Hepatocyte (in vitro differentiated cells): ENCODE data around the gene CD1D.

Experiments used
- EZH2 ChIP-seq: fragments of 200-600 bp; sonication (generic); IDR thresholded peaks from 2 replicates; pipeline ENCODE4 v1.6.1; 2016; ENCODE audit warnings: antibody characterized with exemption, mild to moderate bottlenecking, borderline replicate concordance
- TF ChIP-seq, protein P1 (sequence below): fragments of 200-600 bp; sonication (generic); IDR thresholded peaks from 2 replicates; pipeline ENCODE4 v1.5.1; 2016; ENCODE audit warnings: antibody characterized with exemption, mild to moderate bottlenecking; ENCODE audit not compliant: poor library complexity

DNA sequence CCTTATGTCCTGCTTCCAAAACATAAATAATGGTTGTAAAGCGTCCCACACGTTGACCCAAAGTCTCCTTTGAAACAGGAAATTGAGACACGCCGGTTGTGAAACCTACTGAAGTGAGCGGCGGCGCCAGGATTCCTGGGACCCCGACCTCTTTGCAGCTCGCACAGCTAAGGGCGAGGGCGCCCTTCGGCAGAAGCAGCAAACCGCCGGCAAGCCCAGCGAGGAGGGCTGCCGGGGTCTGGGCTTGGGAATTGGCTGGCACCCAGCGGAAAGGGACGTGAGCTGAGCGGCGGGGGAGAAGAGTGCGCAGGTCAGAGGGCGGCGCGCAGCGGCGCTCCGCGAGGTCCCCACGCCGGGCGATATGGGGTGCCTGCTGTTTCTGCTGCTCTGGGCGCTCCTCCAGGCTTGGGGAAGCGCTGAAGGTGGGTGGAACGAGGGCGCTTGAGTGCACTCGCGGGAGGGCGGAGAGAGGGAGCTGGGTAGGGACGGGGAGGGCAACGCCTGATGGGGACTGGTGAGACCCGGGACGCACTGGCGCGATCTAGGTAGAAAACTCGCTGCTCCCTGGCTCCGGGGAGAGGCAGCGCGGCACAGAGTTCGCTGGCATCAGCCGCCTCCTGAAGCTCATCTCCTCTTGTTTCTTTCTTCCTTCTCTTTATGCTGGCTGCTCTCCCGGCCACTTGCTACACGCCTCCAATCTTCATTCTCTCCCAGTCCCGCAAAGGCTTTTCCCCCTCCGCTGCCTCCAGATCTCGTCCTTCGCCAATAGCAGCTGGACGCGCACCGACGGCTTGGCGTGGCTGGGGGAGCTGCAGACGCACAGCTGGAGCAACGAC, at the start of gene CD1D:
- no peak for TF ChIP-seq EZH2
- TF ChIP-seq, protein P1, sequence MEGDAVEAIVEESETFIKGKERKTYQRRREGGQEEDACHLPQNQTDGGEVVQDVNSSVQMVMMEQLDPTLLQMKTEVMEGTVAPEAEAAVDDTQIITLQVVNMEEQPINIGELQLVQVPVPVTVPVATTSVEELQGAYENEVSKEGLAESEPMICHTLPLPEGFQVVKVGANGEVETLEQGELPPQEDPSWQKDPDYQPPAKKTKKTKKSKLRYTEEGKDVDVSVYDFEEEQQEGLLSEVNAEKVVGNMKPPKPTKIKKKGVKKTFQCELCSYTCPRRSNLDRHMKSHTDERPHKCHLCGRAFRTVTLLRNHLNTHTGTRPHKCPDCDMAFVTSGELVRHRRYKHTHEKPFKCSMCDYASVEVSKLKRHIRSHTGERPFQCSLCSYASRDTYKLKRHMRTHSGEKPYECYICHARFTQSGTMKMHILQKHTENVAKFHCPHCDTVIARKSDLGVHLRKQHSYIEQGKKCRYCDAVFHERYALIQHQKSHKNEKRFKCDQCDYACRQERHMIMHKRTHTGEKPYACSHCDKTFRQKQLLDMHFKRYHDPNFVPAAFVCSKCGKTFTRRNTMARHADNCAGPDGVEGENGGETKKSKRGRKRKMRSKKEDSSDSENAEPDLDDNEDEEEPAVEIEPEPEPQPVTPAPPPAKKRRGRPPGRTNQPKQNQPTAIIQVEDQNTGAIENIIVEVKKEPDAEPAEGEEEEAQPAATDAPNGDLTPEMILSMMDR = no peak
